Bronchial epithelial cell (primary cell): ENCODE measurements around the gene GTPBP8. TPM values are rescaled to one million over a fixed set of nuclear protein-coding genes. Genes with fewer than 3 reads are reported as not detected.

Experiments used
- DNase-seq: peaks from one replicate; pipeline ENCODE4 v3.0.0-alpha.2; 2010; ENCODE audit warnings: low read depth
- FAIRE-seq: peaks from 2 replicates; lab custom pipeline; 2011; peaks lifted over from hg19 to GRCh38; lab: Jason Lieb, UNC
- H3K27me3 ChIP-seq: 2 replicates; pipeline ENCODE4 v1.5.1; 2011; ENCODE audit warnings: low read length; ENCODE audit not compliant: control insufficient read depth, insufficient read depth
- H3K36me3 ChIP-seq: 2 replicates; pipeline ENCODE4 v1.5.1; 2011; ENCODE audit warnings: low read length; ENCODE audit not compliant: control insufficient read depth, insufficient read depth
- H3K4me3 ChIP-seq: 2 replicates; pipeline ENCODE4 v1.5.1; 2011; ENCODE audit warnings: mild to moderate bottlenecking, low read depth, low read length, control low read depth
- total RNA-seq: library from RNA; depleted of rRNA; stranded (reverse); fragments of >200 nt; gene quantifications from 2 replicates; pipeline ENCODE4 v1.2.1, GENCODE V29; 2014
- TF ChIP-seq, protein P1 (sequence below): IDR thresholded peaks from 2 replicates; pipeline ENCODE4 v1.5.1; 2011; ENCODE audit warnings: mild to moderate bottlenecking, moderate library complexity, low read length, control low read depth, inconsistent platforms; ENCODE audit not compliant: insufficient read depth, severe bottlenecking

GTPBP8 gene
- 18.4 and 30.1 TPM in 2 replicates for total RNA-seq

DNA sequence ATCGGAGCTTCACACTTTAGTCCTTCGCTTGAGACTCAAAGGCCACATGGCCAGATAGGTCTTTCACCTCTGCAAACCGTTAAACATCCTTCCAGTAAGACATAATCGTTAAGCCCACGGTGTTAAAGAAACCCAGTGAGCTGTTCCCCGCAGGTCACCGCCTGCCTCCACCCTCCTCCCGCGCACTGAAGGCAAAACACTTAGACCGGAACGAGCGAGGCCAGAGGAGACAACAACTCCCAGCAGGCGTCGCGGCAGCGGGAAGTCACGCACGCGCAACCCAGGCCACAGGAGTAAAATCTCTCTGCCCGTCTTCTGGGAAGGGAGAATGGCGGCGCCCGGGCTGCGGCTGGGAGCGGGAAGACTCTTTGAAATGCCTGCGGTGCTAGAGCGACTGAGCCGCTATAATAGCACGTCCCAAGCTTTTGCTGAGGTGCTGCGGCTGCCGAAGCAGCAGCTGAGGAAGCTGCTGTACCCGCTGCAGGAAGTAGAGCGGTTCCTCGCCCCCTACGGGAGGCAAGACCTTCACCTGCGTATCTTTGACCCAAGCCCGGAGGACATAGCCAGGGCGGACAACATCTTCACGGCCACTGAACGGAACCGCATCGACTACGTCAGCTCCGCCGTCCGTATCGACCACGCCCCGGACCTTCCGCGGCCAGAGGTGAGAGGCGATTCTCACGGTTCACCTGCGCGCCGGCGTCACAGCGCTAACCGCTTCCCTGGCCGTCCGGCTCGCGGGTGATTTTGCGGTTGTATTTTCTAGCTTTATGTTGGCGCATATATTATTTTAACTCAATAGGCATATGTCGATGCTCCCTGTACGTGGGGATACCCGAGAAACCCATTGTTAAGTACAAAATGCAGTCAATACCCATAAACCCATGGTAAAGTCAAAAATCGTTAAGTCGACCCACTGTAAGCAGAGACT, at the start of gene GTPBP8:
Gene GTPBP8, plus strand, starts transcription at position 313 of the 931 bp plus-strand sequence. Its CDS starts 16 bp downstream, at position 329.
- Histone ChIP-seq H3K4me3 (peak within 1 kb of the TSS; percentile 83), H3K36me3 (no peaks in the 10 kb centered on the region), H3K27me3 (no peaks in the 10 kb centered on the region)
- TF ChIP-seq, protein P1, sequence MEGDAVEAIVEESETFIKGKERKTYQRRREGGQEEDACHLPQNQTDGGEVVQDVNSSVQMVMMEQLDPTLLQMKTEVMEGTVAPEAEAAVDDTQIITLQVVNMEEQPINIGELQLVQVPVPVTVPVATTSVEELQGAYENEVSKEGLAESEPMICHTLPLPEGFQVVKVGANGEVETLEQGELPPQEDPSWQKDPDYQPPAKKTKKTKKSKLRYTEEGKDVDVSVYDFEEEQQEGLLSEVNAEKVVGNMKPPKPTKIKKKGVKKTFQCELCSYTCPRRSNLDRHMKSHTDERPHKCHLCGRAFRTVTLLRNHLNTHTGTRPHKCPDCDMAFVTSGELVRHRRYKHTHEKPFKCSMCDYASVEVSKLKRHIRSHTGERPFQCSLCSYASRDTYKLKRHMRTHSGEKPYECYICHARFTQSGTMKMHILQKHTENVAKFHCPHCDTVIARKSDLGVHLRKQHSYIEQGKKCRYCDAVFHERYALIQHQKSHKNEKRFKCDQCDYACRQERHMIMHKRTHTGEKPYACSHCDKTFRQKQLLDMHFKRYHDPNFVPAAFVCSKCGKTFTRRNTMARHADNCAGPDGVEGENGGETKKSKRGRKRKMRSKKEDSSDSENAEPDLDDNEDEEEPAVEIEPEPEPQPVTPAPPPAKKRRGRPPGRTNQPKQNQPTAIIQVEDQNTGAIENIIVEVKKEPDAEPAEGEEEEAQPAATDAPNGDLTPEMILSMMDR, result no peak
- DNase-seq (peak; percentile 84), FAIRE-seq (no peak)

- TF ChIP-seq, protein P1, result no peak
- no peak overlapping the region for H3K4me3 ChIP-seq
- DNase-seq, result no peak
- H3K27me3 ChIP-seq, result no peaks in the 10 kb centered on the region
- no peak for FAIRE-seq
- H3K36me3 ChIP-seq, result no peaks in the 10 kb centered on the region
Observed at GRCh38 chr3:112948346-112948838, 42.4 kb upstream of the GTPBP8 start.

DNA sequence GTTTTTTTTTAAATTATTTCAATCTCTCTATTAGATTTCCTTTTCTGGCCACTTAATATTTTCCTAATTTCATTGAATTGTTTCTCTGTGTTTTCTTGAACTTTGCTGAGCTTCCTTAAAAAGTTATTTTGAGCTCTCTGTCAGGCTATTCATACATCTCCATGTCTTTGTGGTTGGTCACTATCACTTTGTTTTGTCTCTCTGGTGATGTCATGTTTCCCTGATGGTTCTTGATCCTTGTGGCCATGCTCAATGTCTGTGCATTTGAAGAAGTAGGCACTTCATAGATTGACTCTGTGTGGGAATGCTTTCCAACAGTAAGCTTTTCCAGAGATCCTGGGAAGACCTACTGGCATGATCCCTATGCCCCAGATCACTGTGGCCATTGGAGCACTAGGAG, 34.4 kb upstream of the GTPBP8 start:
- DNase-seq, result no peak
- TF ChIP-seq, protein P1, result no peak
- Histone ChIP-seq H3K4me3 (no peak overlapping the region), H3K36me3 (no peaks in the 10 kb centered on the region), H3K27me3 (no peaks in the 10 kb centered on the region)
- no peak for FAIRE-seq

GRCh38 chr3:112958811-112959560, 31.8 kb upstream of the GTPBP8 start:
- TF ChIP-seq, protein P1, result no peak
- DNase-seq (no peak), FAIRE-seq (no peak)
- H3K27me3 ChIP-seq, result no peaks in the 10 kb centered on the region
- no peaks in the 10 kb centered on the region for H3K36me3 ChIP-seq
- no peak overlapping the region for H3K4me3 ChIP-seq

DNA sequence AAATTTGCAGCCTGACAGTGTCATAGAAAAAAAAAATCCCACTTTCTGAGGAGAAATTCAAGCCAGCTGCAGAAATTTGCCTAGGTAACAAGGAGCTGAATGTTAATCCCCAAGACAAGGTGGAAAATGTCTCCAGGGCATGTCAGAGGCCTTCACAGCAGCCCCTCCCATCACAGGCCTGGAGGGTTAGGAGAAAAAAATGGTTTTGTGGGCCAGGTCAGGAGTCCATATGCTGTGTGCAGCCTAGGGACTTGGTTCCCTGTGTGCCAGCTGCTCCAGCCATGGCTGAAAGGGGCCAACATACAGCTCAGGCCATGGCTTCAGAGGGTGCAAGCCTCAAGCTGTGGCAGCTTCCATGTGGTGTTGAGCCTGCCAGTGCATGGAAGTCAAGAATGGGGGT, 27.1 kb upstream of the GTPBP8 start:
- no peak for FAIRE-seq
- H3K4me3 ChIP-seq, result no peak overlapping the region
- no peaks in the 10 kb centered on the region for H3K36me3 ChIP-seq
- TF ChIP-seq, protein P1, result no peak
- DNase-seq, result no peak
- H3K27me3 ChIP-seq, result peaks cover 2% of the 10 kb centered on the region
